Fibroblast of lung (primary cell): Measurements from ENCODE around the gene WNK1. TPM values are rescaled to one million over a fixed set of nuclear protein-coding genes. Genes with fewer than 3 reads are reported as not detected.

Source experiments
- DNase-seq, 2 donors: peaks; one replicate each; pipeline versions ENCODE4 v3.0.0 to v3.0.0-alpha.2; 2010; ENCODE audit warnings: low read depth in 2 of 2
- H2AFZ ChIP-seq: 2 replicates; pipeline ENCODE4 v1.5.1; 2012; ENCODE audit warnings: low read length, control low read depth, inconsistent platforms
- H3K27ac ChIP-seq: 2 replicates; pipeline ENCODE4 v1.5.1; 2011; ENCODE audit warnings: low read length, control low read depth; ENCODE audit not compliant: insufficient read depth
- H3K27me3 ChIP-seq: 2 replicates; pipeline ENCODE4 v1.5.1; 2011; ENCODE audit warnings: mild to moderate bottlenecking, low read length; ENCODE audit not compliant: control insufficient read depth, insufficient read depth
- H3K36me3 ChIP-seq: 2 replicates; pipeline ENCODE4 v1.5.1; 2011; ENCODE audit warnings: low read length; ENCODE audit not compliant: control insufficient read depth, insufficient read depth
- H3K4me1 ChIP-seq: 2 replicates; pipeline ENCODE4 v1.5.1; 2011; ENCODE audit warnings: low read length; ENCODE audit not compliant: control insufficient read depth, insufficient read depth; ENCODE audit errors: extremely low read depth
- H3K4me2 ChIP-seq: 2 replicates; pipeline ENCODE4 v1.5.1; 2011; ENCODE audit warnings: low read length, control low read depth; ENCODE audit not compliant: insufficient read depth; ENCODE audit errors: extremely low read depth
- H3K4me3 ChIP-seq, 4 experiments: fragments of 200-600 bp in 1 of 4; sonication (generic) in 1 of 4; replicated peaks in 1 of 4; 2 replicates each; pipeline ENCODE4 v1.5.1; 2011 to 2016; ENCODE audit warnings: low read length in 4 of 4, low read depth in 3 of 4, mild to moderate bottlenecking in 3 of 4, control low read depth in 2 of 4, inconsistent platforms in 1 of 4, mixed read lengths in 1 of 4; ENCODE audit not compliant: insufficient read depth in 1 of 4; ENCODE audit errors: control extremely low read depth in 1 of 4
- H3K79me2 ChIP-seq: 2 replicates; pipeline ENCODE4 v1.5.1; 2012; ENCODE audit warnings: mild to moderate bottlenecking, low read length, inconsistent platforms; ENCODE audit not compliant: control insufficient read depth, insufficient read depth
- H3K9ac ChIP-seq: 2 replicates; pipeline ENCODE4 v1.5.1; 2011; ENCODE audit warnings: mild to moderate bottlenecking, low read length, control low read depth; ENCODE audit not compliant: insufficient read depth
- H3K9me3 ChIP-seq: 2 replicates; pipeline ENCODE4 v1.5.1; 2012; ENCODE audit warnings: low read depth, low read length; ENCODE audit not compliant: control insufficient read depth, insufficient read depth
- H4K20me1 ChIP-seq: 2 replicates; pipeline ENCODE4 v1.5.1; 2011; ENCODE audit warnings: low read length; ENCODE audit not compliant: control insufficient read depth, insufficient read depth; ENCODE audit errors: extremely low read depth
- EZH2 ChIP-seq: IDR thresholded peaks from 2 replicates; pipeline ENCODE4 v1.5.1; 2012; ENCODE audit warnings: low read length, control low read depth, mild to moderate bottlenecking; ENCODE audit errors: missing control alignments
- polyA plus RNA-seq, 2 donors: library from polyadenylated mRNA; depleted of rRNA in 1 of 2; stranded (reverse) in 1 of 2; unstranded in 1 of 2; fragments of >200 nt; gene quantifications; 2 replicates each; pipeline ENCODE4 v1.2.1, GENCODE V29; 2011 to 2012; ENCODE audit warnings: missing spikeins in 1 of 2
- total RNA-seq: library from RNA; depleted of rRNA; stranded (reverse); fragments of >200 nt; gene quantifications from 2 replicates; pipeline ENCODE4 v1.2.1, GENCODE V29; 2014
- TF ChIP-seq, protein P1 (sequence below), 2 donors: IDR thresholded peaks in 1 of 2; conservative IDR thresholded peaks in 1 of 2; 1 replicate in 1 of 2; 2 replicates in 1 of 2; pipeline ENCODE4 v1.5.1; 2011 to 2012; ENCODE audit warnings: low read length in 2 of 2, control low read depth in 1 of 2, inconsistent platforms in 1 of 2, low read depth in 1 of 2, mild to moderate bottlenecking in 1 of 2

The WNK1 gene
- total and polyA plus RNA-seq, 2 donors (not counting 1 experiment from before 2014, with no cell fraction given): 38.5 to 130 TPM

DNA sequence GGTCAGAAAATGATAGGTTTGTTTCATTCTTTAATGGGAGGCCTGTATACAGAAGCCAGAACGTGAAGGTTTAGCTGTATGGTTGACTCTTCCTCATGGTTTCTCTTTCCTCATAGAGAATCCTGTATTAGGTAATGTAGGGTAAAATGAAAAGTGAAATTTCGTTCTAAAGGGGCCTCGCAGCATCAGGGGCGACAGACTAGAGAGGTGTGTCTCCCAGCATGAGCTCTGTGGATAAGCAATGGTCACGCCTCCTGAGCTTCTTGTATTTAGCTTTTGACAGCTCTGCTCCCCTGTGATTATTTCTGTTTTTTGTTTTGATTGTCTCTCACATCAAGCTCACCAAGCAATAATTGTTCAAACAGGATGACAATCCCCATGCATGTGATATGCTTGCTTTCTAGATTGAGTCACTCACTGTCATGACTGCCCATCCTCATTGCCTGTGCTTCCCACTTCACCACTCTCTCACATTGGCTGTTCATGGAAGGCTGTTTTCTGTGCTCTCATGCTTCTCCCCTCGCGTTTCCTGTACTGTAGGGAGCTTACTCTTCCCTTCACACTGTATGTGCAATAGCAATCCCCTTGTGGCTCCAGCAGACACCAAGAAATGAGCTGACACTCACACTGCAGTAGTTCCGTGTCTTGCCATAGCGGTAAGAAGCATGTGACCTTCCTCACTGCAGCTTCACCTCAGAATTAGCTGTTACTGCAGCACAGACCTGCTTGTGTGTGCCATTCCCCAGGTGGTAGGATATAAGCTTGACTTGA is 153.1 kb downstream of the WNK1 start:
- H3K79me2 ChIP-seq: no peaks in the 10 kb centered on the region
- no peak overlapping the region for H3K27ac ChIP-seq

DNA sequence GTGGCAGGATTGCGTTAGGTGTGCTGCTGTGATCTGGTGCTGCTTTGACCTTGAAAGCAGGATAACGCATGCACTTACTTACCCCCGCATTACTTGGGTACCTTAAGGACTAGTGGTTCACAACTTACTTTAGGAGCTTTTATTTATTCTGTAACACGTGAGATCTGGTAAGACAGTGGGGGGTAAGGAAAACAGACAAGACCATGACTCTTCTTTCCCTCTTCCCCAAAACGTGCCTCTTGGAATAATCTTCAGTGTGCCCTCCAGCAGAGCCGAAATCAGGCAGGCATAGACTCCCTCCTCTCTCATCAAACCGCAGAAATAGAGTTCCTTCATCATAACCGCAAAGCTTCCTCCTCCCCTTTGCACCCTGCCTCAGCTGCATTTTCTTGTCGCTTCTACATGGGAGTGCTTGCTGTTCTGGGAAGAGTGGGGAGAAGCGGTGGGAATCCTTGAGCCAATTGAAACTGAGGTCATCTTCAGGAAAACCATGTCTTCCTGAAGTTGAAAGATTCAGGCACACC is 153.7 kb downstream of the WNK1 start:
- Histone ChIP-seq H3K79me2 (no peaks in the 10 kb centered on the region), H3K9ac (no peak overlapping the region), H3K36me3 (peaks cover 14% of the 10 kb centered on the region), H3K27me3 (no peaks in the 10 kb centered on the region), H3K4me3 (no peak overlapping the region), H3K4me2 (no peak overlapping the region), H2AFZ (no peak overlapping the region), H3K9me3 (no peaks in the 10 kb centered on the region), H3K27ac (no peak overlapping the region), H4K20me1 (no peaks in the 10 kb centered on the region), H3K4me1 (no peaks in the 10 kb centered on the region)
- no peak for DNase-seq
- no peak for TF ChIP-seq EZH2
- TF ChIP-seq, protein P1, sequence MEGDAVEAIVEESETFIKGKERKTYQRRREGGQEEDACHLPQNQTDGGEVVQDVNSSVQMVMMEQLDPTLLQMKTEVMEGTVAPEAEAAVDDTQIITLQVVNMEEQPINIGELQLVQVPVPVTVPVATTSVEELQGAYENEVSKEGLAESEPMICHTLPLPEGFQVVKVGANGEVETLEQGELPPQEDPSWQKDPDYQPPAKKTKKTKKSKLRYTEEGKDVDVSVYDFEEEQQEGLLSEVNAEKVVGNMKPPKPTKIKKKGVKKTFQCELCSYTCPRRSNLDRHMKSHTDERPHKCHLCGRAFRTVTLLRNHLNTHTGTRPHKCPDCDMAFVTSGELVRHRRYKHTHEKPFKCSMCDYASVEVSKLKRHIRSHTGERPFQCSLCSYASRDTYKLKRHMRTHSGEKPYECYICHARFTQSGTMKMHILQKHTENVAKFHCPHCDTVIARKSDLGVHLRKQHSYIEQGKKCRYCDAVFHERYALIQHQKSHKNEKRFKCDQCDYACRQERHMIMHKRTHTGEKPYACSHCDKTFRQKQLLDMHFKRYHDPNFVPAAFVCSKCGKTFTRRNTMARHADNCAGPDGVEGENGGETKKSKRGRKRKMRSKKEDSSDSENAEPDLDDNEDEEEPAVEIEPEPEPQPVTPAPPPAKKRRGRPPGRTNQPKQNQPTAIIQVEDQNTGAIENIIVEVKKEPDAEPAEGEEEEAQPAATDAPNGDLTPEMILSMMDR (conservative IDR thresholded peaks at IDR 0.05 in 1 of 2, IDR thresholded peaks at IDR 0.05 in 1 of 2; ENCODE audit: low read depth in 1 of 2, low read length in 2 of 2): no peak

More for the DNA sequence above, 153.1 kb downstream of the WNK1 start:
- Histone ChIP-seq H4K20me1 (no peaks in the 10 kb centered on the region), H3K27me3 (no peaks in the 10 kb centered on the region), H3K9me3 (no peaks in the 10 kb centered on the region), H3K36me3 (peaks cover 16% of the 10 kb centered on the region), H3K4me2 (no peak overlapping the region), H3K9ac (no peak overlapping the region), H3K4me3 (no peak overlapping the region), H2AFZ (no peak overlapping the region), H3K4me1 (no peaks in the 10 kb centered on the region)
- no peak for TF ChIP-seq EZH2
- TF ChIP-seq, protein P1 (conservative IDR thresholded peaks at IDR 0.05 in 1 of 2, IDR thresholded peaks at IDR 0.05 in 1 of 2; ENCODE audit: low read depth in 1 of 2, low read length in 2 of 2): no peak
- DNase-seq: no peak

DNA sequence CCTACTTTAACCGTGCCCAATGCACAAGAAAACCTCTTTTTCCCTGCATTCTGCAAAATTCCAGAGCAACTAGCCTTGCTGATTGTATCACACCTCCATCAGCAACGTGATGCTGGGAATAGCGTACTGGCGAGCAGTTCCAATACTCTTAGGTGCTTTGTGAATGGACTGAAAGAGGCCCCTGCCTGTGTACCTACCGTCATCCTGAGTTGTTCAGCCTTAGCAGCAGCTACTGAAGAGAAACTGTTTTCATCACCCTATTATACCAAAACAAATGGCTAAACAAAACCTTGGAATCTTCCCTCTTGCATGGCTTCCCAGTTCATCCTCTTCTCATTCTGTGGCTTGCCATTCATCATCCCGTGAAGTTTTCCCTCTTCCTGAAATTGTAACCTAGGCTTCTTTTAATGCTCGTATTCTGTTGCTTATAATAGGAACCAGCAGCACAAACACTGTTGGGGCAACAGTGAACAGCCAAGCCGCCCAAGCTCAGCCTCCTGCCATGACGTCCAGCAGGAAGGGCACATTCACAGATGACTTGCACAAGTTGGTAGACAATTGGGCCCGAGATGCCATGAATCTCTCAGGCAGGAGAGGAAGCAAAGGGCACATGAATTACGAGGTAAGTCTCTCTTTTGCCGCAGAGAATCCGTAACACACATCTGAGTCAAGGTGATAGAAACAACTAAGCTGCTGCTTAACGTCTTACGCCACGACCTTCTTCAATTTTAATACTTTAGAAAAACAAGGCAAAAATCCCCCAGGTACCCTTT is 155.2 kb downstream of the WNK1 start:
- Histone ChIP-seq H3K27me3 (no peaks in the 10 kb centered on the region), H4K20me1 (no peaks in the 10 kb centered on the region), H2AFZ (no peak overlapping the region), H3K27ac (no peak overlapping the region), H3K79me2 (no peaks in the 10 kb centered on the region), H3K9me3 (no peaks in the 10 kb centered on the region), H3K4me3 (no peak overlapping the region), H3K4me2 (no peak overlapping the region), H3K9ac (no peak overlapping the region), H3K4me1 (no peaks in the 10 kb centered on the region), H3K36me3 (peaks cover 13% of the 10 kb centered on the region)
- DNase-seq: no peak
- TF ChIP-seq EZH2: no peak
- TF ChIP-seq, protein P1 (conservative IDR thresholded peaks at IDR 0.05 in 1 of 2, IDR thresholded peaks at IDR 0.05 in 1 of 2; ENCODE audit: low read depth in 1 of 2, low read length in 2 of 2): no peak
